HEK293T (cell line): ENCODE data around the gene NUDT4.

Source experiments
- CTBP1 ChIP-seq: fragments of 450-650 bp; IDR thresholded peaks from 2 replicates; pipeline ENCODE4 v1.6.1; 2016; ENCODE audit warnings: borderline replicate concordance
- ELF4 ChIP-seq: fragments of 450-650 bp; IDR thresholded peaks from 2 replicates; pipeline ENCODE4 v1.6.1; 2017; ENCODE audit warnings: antibody characterized with exemption
- FOXA1 ChIP-seq: fragments of 450-650 bp; IDR thresholded peaks from 2 replicates; pipeline ENCODE4 v1.6.1; 2016; ENCODE audit warnings: mild to moderate bottlenecking
- FOXK2 ChIP-seq: fragments of 450-650 bp; IDR thresholded peaks from 2 replicates; pipeline ENCODE4 v1.6.1; 2016; ENCODE audit warnings: mild to moderate bottlenecking
- FOXM1 ChIP-seq: fragments of 450-650 bp; IDR thresholded peaks from 2 replicates; pipeline ENCODE4 v1.6.1; 2017; ENCODE audit warnings: mild to moderate bottlenecking, borderline replicate concordance
- HDGF ChIP-seq: fragments of 450-650 bp; IDR thresholded peaks from 2 replicates; pipeline ENCODE4 v1.6.1; 2017; ENCODE audit warnings: antibody characterized with exemption, borderline replicate concordance
- L3MBTL2 ChIP-seq: fragments of 450-650 bp; conservative IDR thresholded peaks from 2 replicates; pipeline ENCODE4 v1.6.1; 2016; ENCODE audit warnings: mild to moderate bottlenecking
- LEF1 ChIP-seq: fragments of 450-650 bp; IDR thresholded peaks from 2 replicates; pipeline ENCODE4 v1.6.1; 2017; ENCODE audit warnings: mild to moderate bottlenecking, borderline replicate concordance
- NFRKB ChIP-seq: fragments of 450-650 bp; IDR thresholded peaks from 2 replicates; pipeline ENCODE4 v1.6.1; 2016; ENCODE audit warnings: mild to moderate bottlenecking, moderate library complexity
- SP1 ChIP-seq: fragments of 450-650 bp; IDR thresholded peaks from 2 replicates; pipeline ENCODE4 v1.6.1; 2017
- SUZ12 ChIP-seq: fragments of 450-650 bp; IDR thresholded peaks from 2 replicates; pipeline ENCODE4 v1.6.1; 2016; ENCODE audit warnings: mild to moderate bottlenecking
- TARDBP ChIP-seq: fragments of 450-650 bp; IDR thresholded peaks from 2 replicates; pipeline ENCODE4 v1.6.1; 2016
- ZNF384 ChIP-seq: fragments of 450-650 bp; IDR thresholded peaks from 2 replicates; pipeline ENCODE4 v1.6.1; 2016
- TF ChIP-seq, protein P1 (sequence below): fragments of 450-650 bp; IDR thresholded peaks from 2 replicates; pipeline ENCODE4 v1.6.1; 2016

DNA sequence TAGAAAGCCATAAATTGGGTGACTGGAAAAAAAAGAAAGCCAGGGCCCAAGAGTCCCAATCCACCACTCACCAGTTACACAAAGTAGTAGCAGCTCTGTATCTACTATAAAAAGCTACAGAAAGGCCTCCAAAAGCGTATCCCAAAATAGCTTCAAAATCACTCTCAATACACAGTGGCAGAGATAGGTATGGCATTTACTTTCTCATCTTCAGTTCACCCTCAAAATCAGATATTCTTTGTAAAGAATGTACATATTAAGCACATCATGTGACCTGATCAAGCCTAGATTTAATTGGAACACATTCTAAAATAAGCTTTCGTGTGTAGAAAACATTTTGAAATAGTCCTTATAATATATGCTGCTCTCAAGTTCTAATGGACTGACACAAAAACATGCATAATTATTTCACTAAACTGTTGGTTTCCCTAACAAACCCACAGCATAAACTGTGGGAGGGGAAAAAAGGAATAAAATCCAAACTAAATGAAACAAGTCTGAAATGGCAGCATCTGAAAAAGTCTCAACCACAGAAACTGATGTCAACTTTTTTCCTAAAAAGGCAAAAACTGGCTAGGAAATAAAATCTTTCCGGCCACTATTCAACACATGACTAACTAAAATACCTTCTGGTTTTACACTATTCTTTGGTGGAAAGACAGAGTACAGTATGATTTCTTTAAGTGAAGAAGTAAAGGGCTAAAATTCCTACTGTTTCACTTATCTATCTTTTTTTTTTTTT lies 38.2 kb downstream of the NUDT4 start:
- TF ChIP-seq TARDBP, result no peak
- TF ChIP-seq SP1, result no peak
- TF ChIP-seq FOXM1, result no peak
- TF ChIP-seq SUZ12, result no peak
- no peak for TF ChIP-seq FOXA1
- no peak for TF ChIP-seq L3MBTL2
- no peak for TF ChIP-seq HDGF
- TF ChIP-seq NFRKB, result no peak
- TF ChIP-seq CTBP1, result no peak
- no peak for TF ChIP-seq FOXK2
- no peak for TF ChIP-seq LEF1
- no peak for TF ChIP-seq ELF4
- no peak for TF ChIP-seq ZNF384
- TF ChIP-seq, protein P1, sequence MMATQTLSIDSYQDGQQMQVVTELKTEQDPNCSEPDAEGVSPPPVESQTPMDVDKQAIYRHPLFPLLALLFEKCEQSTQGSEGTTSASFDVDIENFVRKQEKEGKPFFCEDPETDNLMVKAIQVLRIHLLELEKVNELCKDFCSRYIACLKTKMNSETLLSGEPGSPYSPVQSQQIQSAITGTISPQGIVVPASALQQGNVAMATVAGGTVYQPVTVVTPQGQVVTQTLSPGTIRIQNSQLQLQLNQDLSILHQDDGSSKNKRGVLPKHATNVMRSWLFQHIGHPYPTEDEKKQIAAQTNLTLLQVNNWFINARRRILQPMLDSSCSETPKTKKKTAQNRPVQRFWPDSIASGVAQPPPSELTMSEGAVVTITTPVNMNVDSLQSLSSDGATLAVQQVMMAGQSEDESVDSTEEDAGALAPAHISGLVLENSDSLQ, result no peak
